ENCODE results near the gene ARAP1. TPM values are rescaled to one million over a fixed set of nuclear protein-coding genes. Genes with fewer than 3 reads are reported as not detected.

Gene ARAP1
- total RNA-seq, 4 donors from 2014 or later, result 53.8 to 126 (median 88.8) TPM

GRCh38 chr11:72781313-72782080 lies 29.3 kb upstream of the ARAP1 start:
- Histone ChIP-seq H3K27ac (peak overlapping the region; percentile 82), H3K27me3 (no peaks in the 10 kb centered on the region), H3K4me3 (peak overlapping the region; percentile 81), H3K9me3 (no peaks in the 10 kb centered on the region), H3K4me1 (peaks cover 50% of the 10 kb centered on the region), H3K36me3 (no peaks in the 10 kb centered on the region)
- TF ChIP-seq POLR2AphosphoS5 (IDR thresholded peaks at IDR 0.05), result no peak
- no peak for TF ChIP-seq EP300 (IDR thresholded peaks at IDR 0.05)
- TF ChIP-seq CTCF (IDR thresholded peaks at IDR 0.05), result no peak
- TF ChIP-seq POLR2A (IDR thresholded peaks at IDR 0.05), result no peak
- 1% methylated on average over 12 of the region's 89 CpGs for WGBS
- no peak for DNase-seq (ENCODE audit: low spot score in 2 of 2)

GRCh38 chr11:72781063-72781312 lies 28.8 kb upstream of the ARAP1 start:
- no CpG with 5 or more reads among the region's 17 CpGs for WGBS
- peaks cover 50% of the 10 kb centered on the region for H3K4me1 ChIP-seq
- no peaks in the 10 kb centered on the region for H3K9me3 ChIP-seq
- DNase-seq (ENCODE audit: low spot score in 2 of 2), result no peak
- TF ChIP-seq POLR2A (IDR thresholded peaks at IDR 0.05) (no peak), EP300 (IDR thresholded peaks at IDR 0.05) (no peak), CTCF (IDR thresholded peaks at IDR 0.05) (no peak), POLR2AphosphoS5 (IDR thresholded peaks at IDR 0.05) (no peak)
- H3K4me3 ChIP-seq, result peak overlapping the region; percentile 81
- H3K27me3 ChIP-seq, result no peaks in the 10 kb centered on the region
- peak overlapping the region; percentile 82 for H3K27ac ChIP-seq
- no peaks in the 10 kb centered on the region for H3K36me3 ChIP-seq

GRCh38 chr11:72780296-72781062 lies 28.3 kb upstream of the ARAP1 start:
- H3K9me3 ChIP-seq, result no peaks in the 10 kb centered on the region
- no peak for TF ChIP-seq EP300 (IDR thresholded peaks at IDR 0.05)
- TF ChIP-seq POLR2AphosphoS5 (IDR thresholded peaks at IDR 0.05), result no peak
- TF ChIP-seq POLR2A (IDR thresholded peaks at IDR 0.05), result no peak
- TF ChIP-seq CTCF (IDR thresholded peaks at IDR 0.05), result no peak
- no peaks in the 10 kb centered on the region for H3K36me3 ChIP-seq
- no peak for DNase-seq (ENCODE audit: low spot score in 2 of 2)
- 61% methylated on average over 10 of the region's 10 CpGs for WGBS
- peaks cover 50% of the 10 kb centered on the region for H3K4me1 ChIP-seq
- H3K27ac ChIP-seq, result peak overlapping the region; percentile 82
- peak overlapping the region; percentile 81 for H3K4me3 ChIP-seq
- H3K27me3 ChIP-seq, result no peaks in the 10 kb centered on the region

- no peak for TF ChIP-seq CTCF (IDR thresholded peaks at IDR 0.05)
- TF ChIP-seq POLR2A (IDR thresholded peaks at IDR 0.05), result no peak
- no peak for TF ChIP-seq EP300 (IDR thresholded peaks at IDR 0.05)
- TF ChIP-seq POLR2AphosphoS5 (IDR thresholded peaks at IDR 0.05), result no peak
- WGBS, result 77% methylated on average over 4 of the region's 4 CpGs
- no peak for DNase-seq (ENCODE audit: low spot score in 2 of 2)
- Histone ChIP-seq H3K27me3 (no peaks in the 10 kb centered on the region), H3K4me1 (peaks cover 54% of the 10 kb centered on the region), H3K36me3 (no peaks in the 10 kb centered on the region), H3K9me3 (no peaks in the 10 kb centered on the region), H3K27ac (no peak overlapping the region), H3K4me3 (peak overlapping the region; percentile 81)
Observed at GRCh38 chr11:72779495-72780128, 27.4 kb upstream of the ARAP1 start.

All from suprapubic skin (tissue), 4 donors.